Caco-2 (cell line): ENCODE measurements around the gene SIRPB2. TPM values are rescaled to one million over a fixed set of nuclear protein-coding genes. Genes with fewer than 3 reads are reported as not detected.

ENCODE experiments used
- BruUV-seq: library from RNA; stranded (reverse); fragments of 400-500 nt; replicated peaks from 2 replicates; lab custom pipeline; 2021; lab: Mats Ljungman, UMichigan
- CTCF ChIA-PET: fragments of 300-600 bp; sonication (Branson Sonifier 250); formaldehyde crosslinking; loops from one replicate; lab custom pipeline; 2022; ENCODE audit warnings: antibody characterized with exemption; lab: Charles Lee
- POLR2A ChIA-PET: fragments of 300-600 bp; sonication (Branson Sonifier 250); formaldehyde crosslinking; loops from one replicate; lab custom pipeline; 2022; ENCODE audit warnings: antibody characterized with exemption; lab: Charles Lee
- DNase-seq, 2 experiments: peaks; one replicate each; pipeline versions ENCODE4 v3.0.0 to v3.0.0-alpha.2; 2020 to 2022
- H3K27me3 ChIP-seq: replicated peaks from 2 replicates; pipeline ENCODE4 v1.6.0; 2011; ENCODE audit warnings: low read length; ENCODE audit not compliant: control insufficient read depth, insufficient read depth
- H3K36me3 ChIP-seq: 2 replicates; pipeline ENCODE4 v1.5.1; 2011; ENCODE audit warnings: low read length; ENCODE audit not compliant: control insufficient read depth, insufficient read depth
- H3K4me1 ChIP-seq: fragments of 250-450 bp; sonication (Bioruptor Pico); 2 replicates; pipeline ENCODE4 v1.5.1; 2020; ENCODE audit warnings: mild to moderate bottlenecking
- H3K4me3 ChIP-seq: 2 replicates; pipeline ENCODE4 v1.5.1; 2011; ENCODE audit warnings: low read depth, mild to moderate bottlenecking, control low read depth, low read length
- H3K9me3 ChIP-seq: fragments of 250-450 bp; sonication (Bioruptor Pico); 2 replicates; pipeline ENCODE4 v1.5.1; 2020; ENCODE audit warnings: mild to moderate bottlenecking, moderate library complexity
- H3K27ac Mint-ChIP-seq: one replicate; pipeline ENCODE4 v1.8.0; 2022; ENCODE audit warnings: mixed read lengths; ENCODE audit not compliant: unreplicated experiment
- H3K27me3 Mint-ChIP-seq: one replicate; pipeline ENCODE4 v1.8.0; 2022; ENCODE audit warnings: mixed read lengths; ENCODE audit not compliant: insufficient read depth, unreplicated experiment
- H3K36me3 Mint-ChIP-seq: one replicate; pipeline ENCODE4 v1.8.0; 2022; ENCODE audit warnings: mild to moderate bottlenecking, mixed read lengths; ENCODE audit not compliant: insufficient read depth, unreplicated experiment
- H3K4me1 Mint-ChIP-seq: one replicate; pipeline ENCODE4 v1.8.0; 2022; ENCODE audit warnings: low read depth, mixed read lengths; ENCODE audit not compliant: unreplicated experiment
- H3K4me3 Mint-ChIP-seq: one replicate; pipeline ENCODE4 v1.8.0; 2022; ENCODE audit warnings: mild to moderate bottlenecking, moderate library complexity, mixed read lengths; ENCODE audit not compliant: unreplicated experiment
- H3K9me3 Mint-ChIP-seq: one replicate; pipeline ENCODE4 v1.8.0; 2022; ENCODE audit warnings: mixed read lengths; ENCODE audit not compliant: unreplicated experiment
- CTCF ChIP-seq, 2 experiments: fragments of 200-600 bp in 1 of 2; IDR thresholded peaks; 1 replicate in 1 of 2; 2 replicates in 1 of 2; pipeline versions ENCODE4 v1.5.1 to v1.8.0; 2011 to 2022; ENCODE audit warnings: antibody characterized with exemption in 1 of 2, control low read depth in 1 of 2, inconsistent platforms in 1 of 2, low read depth in 1 of 2, low read length in 1 of 2, mild to moderate bottlenecking in 1 of 2, moderate library complexity in 1 of 2; ENCODE audit not compliant: insufficient read depth in 1 of 2, severe bottlenecking in 1 of 2, unreplicated experiment in 1 of 2
- intact Hi-C: fragments of 100-400 bp; cut with micrococcal nuclease; formaldehyde crosslinking; loops from one replicate; pipeline ENCODE4 v1.10.0; 2022; ENCODE audit not compliant: unreplicated experiment
- total RNA-seq: library from RNA; stranded (reverse); gene quantifications from 2 replicates; pipeline ENCODE4 v1.2.3, GENCODE V29; 2022

SIRPB2 gene
- total RNA-seq, 1 experiment from 2014 or later, result not detected

GRCh38 chr20:1505871-1506270, 14.7 kb upstream of the SIRPB2 start:
- Mint-ChIP-seq H3K36me3 (no peaks in the 10 kb centered on the region), H3K4me1 (peaks cover 8% of the 10 kb centered on the region), H3K9me3 (peaks cover 12% of the 10 kb centered on the region), H3K4me3 (no peak overlapping the region), H3K27ac (no peak overlapping the region), H3K27me3 (peaks cover 12% of the 10 kb centered on the region)
- POLR2A ChIA-PET, result no interaction called here
- Histone ChIP-seq H3K36me3 (no peaks in the 10 kb centered on the region), H3K4me3 (no peak overlapping the region), H3K27me3 (no peaks in the 10 kb centered on the region), H3K4me1 (peaks cover 2% of the 10 kb centered on the region), H3K9me3 (no peaks in the 10 kb centered on the region; the same call in 1 of the 2 replicates)
- no peak for TF ChIP-seq CTCF (IDR thresholded peaks at IDR 0.05; ENCODE audit: insufficient read depth in 1 of 2, low read depth in 1 of 2, low read length in 1 of 2, severe bottlenecking in 1 of 2, unreplicated experiment in 1 of 2)
- CTCF ChIA-PET, result interaction anchor here (0.6 kb wide), 1 partner anchor 257 kb away, joined by 4 read pairs; no protein-coding TSS in a partner anchor
- intact Hi-C loops, result no loop called here
- no peak for DNase-seq
- no TSS peak for BruUV-seq

- POLR2A ChIA-PET, result no interaction called here
- intact Hi-C loops, result no loop called here
Observed at GRCh38 chr20:1505361-1505760, 14.1 kb upstream of the SIRPB2 start.

More at GRCh38 chr20:1505361-1505760, 14.1 kb upstream of the SIRPB2 start:
- Mint-ChIP-seq H3K27me3 (peaks cover 12% of the 10 kb centered on the region), H3K4me3 (no peak overlapping the region), H3K9me3 (peaks cover 17% of the 10 kb centered on the region), H3K4me1 (peaks cover 13% of the 10 kb centered on the region), H3K36me3 (no peaks in the 10 kb centered on the region), H3K27ac (no peak overlapping the region)
- TF ChIP-seq CTCF (IDR thresholded peaks at IDR 0.05; ENCODE audit: insufficient read depth in 1 of 2, low read depth in 1 of 2, low read length in 1 of 2, severe bottlenecking in 1 of 2, unreplicated experiment in 1 of 2), result no peak
- Histone ChIP-seq H3K4me1 (peaks cover 7% of the 10 kb centered on the region), H3K9me3 (no peaks in the 10 kb centered on the region; the same call in 1 of the 2 replicates), H3K27me3 (no peaks in the 10 kb centered on the region), H3K36me3 (no peaks in the 10 kb centered on the region), H3K4me3 (no peak overlapping the region)
- no peak for DNase-seq
- CTCF ChIA-PET, result interaction anchor here (0.6 kb wide), 1 partner anchor 257 kb away, joined by 4 read pairs; no protein-coding TSS in a partner anchor
- BruUV-seq, result no TSS peak
